Endothelial cell of umbilical vein (primary cell): ENCODE measurements around the gene DBT. TPM values are rescaled to one million over a fixed set of nuclear protein-coding genes. Genes with fewer than 3 reads are reported as not detected.
"Not testable (repeated sequence)": the region's sequence is repeated elsewhere in the genome, so short reads cannot be mapped to it uniquely, and the experiment has no call there.

Source experiments
- BruUV-seq: library from RNA; stranded (reverse); fragments of 400-500 nt; replicated peaks from 2 replicates; lab custom pipeline; 2021; lab: Mats Ljungman, UMichigan
- CTCF ChIA-PET: fragments of 300-600, 350-600 bp; sonication (Branson Sonifier 250); formaldehyde crosslinking; loops from one replicate; lab custom pipeline; 2021; ENCODE audit warnings: antibody characterized with exemption, inconsistent platforms; lab: Charles Lee
- POLR2A ChIA-PET: fragments of 300-600, 350-600 bp; sonication (Branson Sonifier 250); formaldehyde crosslinking; loops from one replicate; lab custom pipeline; 2021; ENCODE audit warnings: antibody characterized with exemption, inconsistent platforms; lab: Charles Lee
- DNase-seq: peaks from one replicate; pipeline ENCODE4 v3.0.0-alpha.2; 2011; ENCODE audit warnings: low read depth, low spot score
- FAIRE-seq: peaks from 2 replicates; lab custom pipeline; 2011; peaks lifted over from hg19 to GRCh38; lab: Jason Lieb, UNC
- H2AFZ ChIP-seq: 2 replicates; pipeline ENCODE4 v1.6.0; 2012; ENCODE audit warnings: low read depth, low read length, control low read depth, inconsistent platforms
- H3K27ac ChIP-seq: 2 replicates; pipeline ENCODE4 v1.5.1; 2011; ENCODE audit warnings: low read depth, mild to moderate bottlenecking, control low read depth, low read length, moderate library complexity; ENCODE audit not compliant: insufficient read depth
- H3K27me3 ChIP-seq, 2 experiments: 2 replicates each; pipeline versions ENCODE4 v1.6.0 to v1.6.1; 2011; ENCODE audit warnings: low read length in 2 of 2, mixed read lengths in 1 of 2; ENCODE audit not compliant: control insufficient read depth in 2 of 2, insufficient read depth in 2 of 2
- H3K36me3 ChIP-seq, 2 experiments: 2 replicates in 1 of 2; 3 replicates in 1 of 2; pipeline ENCODE4 v1.5.1; 2011; ENCODE audit warnings: low read length in 2 of 2, mild to moderate bottlenecking in 1 of 2, moderate library complexity in 1 of 2; ENCODE audit not compliant: control insufficient read depth in 2 of 2, insufficient read depth in 2 of 2; ENCODE audit errors: extremely low read depth in 1 of 2
- H3K4me1 ChIP-seq: 3 replicates; pipeline ENCODE4 v1.5.1; 2011; ENCODE audit warnings: mild to moderate bottlenecking, low read length; ENCODE audit not compliant: control insufficient read depth, insufficient read depth; ENCODE audit errors: extremely low read depth
- H3K4me2 ChIP-seq: 2 replicates; pipeline ENCODE4 v1.6.1; 2011; ENCODE audit warnings: low read length, control low read depth, mixed read lengths; ENCODE audit not compliant: insufficient read depth
- H3K4me3 ChIP-seq, 3 experiments: fragments of 200-600 bp in 1 of 3; sonication (generic), shearing (Covaris generic) in 1 of 3; replicated peaks in 1 of 3; 2 replicates each; pipeline ENCODE4 v1.5.1; 2011 to 2016; ENCODE audit warnings: control low read depth in 3 of 3, low read length in 3 of 3, mild to moderate bottlenecking in 2 of 3, inconsistent platforms in 1 of 3, low read depth in 1 of 3, moderate library complexity in 1 of 3; ENCODE audit not compliant: insufficient read depth in 1 of 3
- H3K79me2 ChIP-seq: 2 replicates; pipeline ENCODE4 v1.6.0; 2012; ENCODE audit warnings: low read length, inconsistent platforms; ENCODE audit not compliant: control insufficient read depth, insufficient read depth
- H3K9ac ChIP-seq: replicated peaks from 2 replicates; pipeline ENCODE3; 2011; ENCODE audit warnings: low read length, control low read depth; ENCODE audit not compliant: insufficient read depth; ENCODE audit errors: extremely low read depth
- H3K9me1 ChIP-seq: replicated peaks from 3 replicates; pipeline ENCODE4 v1.6.0; 2011; ENCODE audit warnings: mild to moderate bottlenecking, low read length; ENCODE audit not compliant: control insufficient read depth, insufficient read depth; ENCODE audit errors: extremely low read depth
- H3K9me3 ChIP-seq: replicated peaks from 2 replicates; pipeline ENCODE4 v1.5.1; 2012; ENCODE audit warnings: low read length, inconsistent platforms; ENCODE audit not compliant: control insufficient read depth, insufficient read depth
- H4K20me1 ChIP-seq: replicated peaks from 2 replicates; pipeline ENCODE3; 2011; ENCODE audit warnings: mild to moderate bottlenecking, low read length; ENCODE audit not compliant: control insufficient read depth, insufficient read depth; ENCODE audit errors: extremely low read depth
- CTCF ChIP-seq, 2 donors: IDR thresholded peaks; 1 replicate in 1 of 2; 2 replicates in 1 of 2; pipeline ENCODE4 v1.5.1; 2011; ENCODE audit warnings: low read length in 2 of 2, mild to moderate bottlenecking in 2 of 2, moderate library complexity in 2 of 2, control low read depth in 1 of 2, inconsistent platforms in 1 of 2, low read depth in 1 of 2; ENCODE audit not compliant: insufficient read depth in 1 of 2; ENCODE audit errors: extremely low read depth in 1 of 2
- EZH2 ChIP-seq: IDR thresholded peaks from 2 replicates; pipeline ENCODE4 v1.6.1; 2012; ENCODE audit warnings: borderline replicate concordance, low read depth, mild to moderate bottlenecking, moderate library complexity, low read length, inconsistent platforms; ENCODE audit not compliant: severe bottlenecking
- FOS ChIP-seq: IDR thresholded peaks from 2 replicates; pipeline ENCODE4 v1.6.1; 2011; ENCODE audit warnings: mild to moderate bottlenecking, low read length, moderate library complexity, borderline replicate concordance; ENCODE audit not compliant: insufficient read depth
- GATA2 ChIP-seq: IDR thresholded peaks from 2 replicates; pipeline ENCODE4 v1.7.0; 2011; ENCODE audit warnings: low read depth, mild to moderate bottlenecking, moderate library complexity, mixed read lengths, low read length; ENCODE audit not compliant: insufficient read length, insufficient read depth
- JUN ChIP-seq: IDR thresholded peaks from 2 replicates; pipeline ENCODE4 v1.6.1; 2011; ENCODE audit warnings: borderline replicate concordance, low read depth; ENCODE audit not compliant: insufficient read length, insufficient read depth
- MAX ChIP-seq: IDR thresholded peaks from 2 replicates; pipeline ENCODE4 v1.6.1; 2011; ENCODE audit not compliant: insufficient read depth, insufficient read length
- MYC ChIP-seq: IDR thresholded peaks from one replicate; pipeline ENCODE4 v1.6.1; 2011; ENCODE audit warnings: mild to moderate bottlenecking, low read depth, low read length
- POLR2A ChIP-seq: IDR thresholded peaks from 2 replicates; pipeline ENCODE4 v1.6.1; 2012; ENCODE audit warnings: low read depth, mild to moderate bottlenecking, control low read depth, low read length
- POLR2AphosphoS5 ChIP-seq: IDR thresholded peaks from 2 replicates; pipeline ENCODE4 v1.6.1; 2012; ENCODE audit warnings: low read depth, mild to moderate bottlenecking, control low read depth, low read length, moderate library complexity; ENCODE audit not compliant: insufficient read depth
- dilution Hi-C: fragments of 300-500 bp; cut with MboI; formaldehyde crosslinking; loops from one replicate; pipeline ENCODE4 v1.15.0; 2019; ENCODE audit warnings: low sequenced_read_pairs; ENCODE audit not compliant: extremely low pct_ligation_motif_present
- intact Hi-C: fragments of 100-400 bp; cut with micrococcal nuclease; formaldehyde crosslinking; loops from one replicate; pipeline ENCODE4 v1.10.0; 2022
- polyA plus RNA-seq, 4 experiments: library from polyadenylated mRNA; depleted of rRNA in 3 of 4; stranded (reverse) in 3 of 4; unstranded in 1 of 4; fragments of >200 nt; gene quantifications; 2 replicates each; pipeline versions ENCODE4 v1.2.1 to v1.2.3, GENCODE V29; 2011 to 2012; ENCODE audit warnings: missing spikeins in 1 of 4
- total RNA-seq: library from RNA; stranded (reverse); gene quantifications from 2 replicates; pipeline ENCODE4 v1.2.3, GENCODE V29; 2021

The DBT gene
- total and polyA plus RNA-seq, 2 donors (not counting 3 experiments of a cell fraction or from before 2014, with no cell fraction given): 1.6 to 7.9 TPM

- POLR2A ChIA-PET: no interaction called here
- TF ChIP-seq POLR2A (no peak), EZH2 (no peak), POLR2AphosphoS5 (no peak), CTCF (IDR thresholded peaks at IDR 0.05; ENCODE audit: extremely low read depth in 1 of 2, insufficient read depth in 1 of 2, low read depth in 1 of 2, low read length in 2 of 2) (no peak), MAX (no peak), GATA2 (no peak), FOS (no peak), JUN (no peak), MYC (no peak)
- CTCF ChIA-PET: no interaction called here
- FAIRE-seq (no peak), DNase-seq (no peak)
- Histone ChIP-seq H3K36me3 (peaks cover 0 to 2% of the 10 kb centered on the region in 2 experiments), H3K9me1 (no peaks in the 10 kb centered on the region), H3K27me3 (no peaks in the 10 kb centered on the region), H3K9me3 (no peaks in the 10 kb centered on the region), H3K4me3 (no peak overlapping the region), H3K27ac (no peak overlapping the region), H3K4me2 (no peak overlapping the region), H4K20me1 (no peaks in the 10 kb centered on the region), H3K79me2 (no peaks in the 10 kb centered on the region), H2AFZ (no peak overlapping the region), H3K9ac (no peak overlapping the region), H3K4me1 (no peaks in the 10 kb centered on the region)
- dilution Hi-C loops: no loop called here
- intact Hi-C loops: no loop called here
- no TSS peak for BruUV-seq
Measured at GRCh38 chr1:100206301-100206700, 43.3 kb downstream of the DBT start.

- H3K9ac ChIP-seq, H3K27me3 ChIP-seq, H3K79me2 ChIP-seq, FAIRE-seq, H4K20me1 ChIP-seq, H3K36me3 ChIP-seq, CTCF ChIA-PET, H3K27ac ChIP-seq, H3K9me3 ChIP-seq, DNase-seq, BruUV-seq, H2AFZ ChIP-seq, H3K4me3 ChIP-seq, H3K4me1 ChIP-seq, dilution Hi-C loops, H3K9me1 ChIP-seq, H3K4me2 ChIP-seq, intact Hi-C loops: not testable (repeated sequence)
- POLR2A ChIA-PET: interaction anchor here (0.6 kb wide), 1 partner anchor 34 kb away, joined by 4 read pairs; no protein-coding TSS in a partner anchor
Measured at GRCh38 chr1:100205593-100205992, 44.0 kb downstream of the DBT start.

- CTCF ChIA-PET, H2AFZ ChIP-seq, H3K27ac ChIP-seq, BruUV-seq, H3K79me2 ChIP-seq, H3K27me3 ChIP-seq, H3K4me1 ChIP-seq, H3K9ac ChIP-seq, intact Hi-C loops, H3K4me2 ChIP-seq, FAIRE-seq, H3K36me3 ChIP-seq, H3K9me3 ChIP-seq, H3K9me1 ChIP-seq, H4K20me1 ChIP-seq, dilution Hi-C loops, H3K4me3 ChIP-seq, DNase-seq: not testable (repeated sequence)
- POLR2A ChIA-PET: interaction anchor here (0.6 kb wide), 1 partner anchor 34 kb away, joined by 4 read pairs; no protein-coding TSS in a partner anchor
Measured at GRCh38 chr1:100205103-100205502, 44.5 kb downstream of the DBT start.
